Natural killer cell treated with Interleukin-12 subunit alpha and Interleukin-12 subunit beta and Interleukin-15 and Interleukin-18, amount 100 ng/mL, for 72 hours (primary cell): ENCODE data around the gene ABCC3. TPM values are rescaled to one million over a fixed set of nuclear protein-coding genes. Genes with fewer than 3 reads are reported as not detected.

ENCODE experiments used
- ATAC-seq, 2 donors: fragments of 150-1000 bp; cut with Tn5 transposase in 1 of 2; sonication (Bioruptor Pico), chemical (Tn5 transposase) in 1 of 2; 2 replicates each; pipeline ENCODE4 v1.10.0; 2021
- DNase-seq: peaks from one replicate; pipeline ENCODE4 v3.0.0; 2022; ENCODE audit warnings: low spot score
- H3K27ac Mint-ChIP-seq, 2 donors: 1 replicate in 1 of 2; 2 replicates in 1 of 2; pipeline ENCODE4 v1.8.0; 2022; ENCODE audit warnings: mixed read lengths in 2 of 2, mild to moderate bottlenecking in 1 of 2, moderate library complexity in 1 of 2
- H3K27me3 Mint-ChIP-seq, 2 donors: 1 replicate in 1 of 2; 2 replicates in 1 of 2; pipeline ENCODE4 v1.8.0; 2022; ENCODE audit warnings: mixed read lengths in 2 of 2
- H3K36me3 Mint-ChIP-seq: one replicate; pipeline ENCODE4 v1.8.0; 2022; ENCODE audit warnings: mixed read lengths
- H3K4me1 Mint-ChIP-seq, 2 donors: 1 replicate in 1 of 2; 2 replicates in 1 of 2; pipeline ENCODE4 v1.8.0; 2022; ENCODE audit warnings: low read depth in 2 of 2, mixed read lengths in 2 of 2, mild to moderate bottlenecking in 1 of 2
- H3K4me3 Mint-ChIP-seq: one replicate; pipeline ENCODE4 v1.8.0; 2022; ENCODE audit warnings: mixed read lengths
- H3K9me3 Mint-ChIP-seq: 2 replicates; pipeline ENCODE4 v1.8.0; 2022; ENCODE audit warnings: mixed read lengths
- total RNA-seq, 2 donors: library from RNA; stranded (reverse); gene quantifications; one replicate each; pipeline ENCODE4 v1.2.3, GENCODE V29; 2022

The ABCC3 gene
- total RNA-seq, 2 donors from 2014 or later = not detected

DNA sequence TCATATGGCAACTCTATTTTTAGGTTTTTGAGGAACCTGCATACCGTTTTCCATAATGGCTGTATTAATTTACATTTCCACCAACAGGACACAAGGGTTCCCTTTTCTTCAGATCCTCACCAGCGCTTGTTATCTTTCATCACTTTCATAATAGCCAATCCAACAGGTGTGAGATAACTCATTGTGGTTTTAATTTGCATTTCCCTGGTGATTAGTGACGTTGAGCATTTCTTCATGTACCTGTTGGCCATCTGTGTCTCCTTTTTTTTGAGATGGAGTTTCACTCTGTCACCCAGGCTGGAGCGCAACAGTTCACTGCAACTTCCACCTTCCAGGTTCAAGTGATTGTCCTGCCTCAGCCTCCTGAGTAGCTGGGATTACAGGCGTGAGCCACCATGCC lies 36.2 kb upstream of the ABCC3 start:
- no peak overlapping the region for H3K4me3 Mint-ChIP-seq
- no peak for DNase-seq
- H3K27ac Mint-ChIP-seq = no peak overlapping the region
- H3K36me3 Mint-ChIP-seq = no peaks in the 10 kb centered on the region
- H3K27me3 Mint-ChIP-seq = peaks cover 5 to 10% of the 10 kb centered on the region in 2 donors
- H3K9me3 Mint-ChIP-seq = no peaks in the 10 kb centered on the region
- H3K4me1 Mint-ChIP-seq = no peaks in the 10 kb centered on the region
- no peak for ATAC-seq

GRCh38 chr17:50599606-50600005 lies 35.1 kb upstream of the ABCC3 start:
- ATAC-seq = no peak
- no peak overlapping the region for H3K4me3 Mint-ChIP-seq

GRCh38 chr17:50601823-50602375 lies 32.8 kb upstream of the ABCC3 start:
- no peak overlapping the region for H3K27ac Mint-ChIP-seq
- H3K36me3 Mint-ChIP-seq = no peaks in the 10 kb centered on the region
- H3K4me1 Mint-ChIP-seq = no peaks in the 10 kb centered on the region
- ATAC-seq (no peak), DNase-seq (no peak)
- no peaks in the 10 kb centered on the region for H3K9me3 Mint-ChIP-seq
- peaks cover 7 to 15% of the 10 kb centered on the region in 2 donors for H3K27me3 Mint-ChIP-seq
- no peak overlapping the region for H3K4me3 Mint-ChIP-seq

More at GRCh38 chr17:50599606-50600005, 35.1 kb upstream of the ABCC3 start:
- Mint-ChIP-seq H3K36me3 (no peaks in the 10 kb centered on the region), H3K9me3 (no peaks in the 10 kb centered on the region), H3K4me1 (no peaks in the 10 kb centered on the region), H3K27ac (no peak overlapping the region), H3K27me3 (peaks cover 7 to 12% of the 10 kb centered on the region in 2 donors)
- DNase-seq = no peak

GRCh38 chr17:50602836-50603235 lies 31.8 kb upstream of the ABCC3 start:
- Mint-ChIP-seq H3K4me3 (no peak overlapping the region), H3K27me3 (peaks cover 7 to 15% of the 10 kb centered on the region in 2 donors), H3K27ac (no peak overlapping the region), H3K4me1 (no peaks in the 10 kb centered on the region), H3K9me3 (no peaks in the 10 kb centered on the region), H3K36me3 (no peaks in the 10 kb centered on the region)
- no peak for DNase-seq
- ATAC-seq = no peak

DNA sequence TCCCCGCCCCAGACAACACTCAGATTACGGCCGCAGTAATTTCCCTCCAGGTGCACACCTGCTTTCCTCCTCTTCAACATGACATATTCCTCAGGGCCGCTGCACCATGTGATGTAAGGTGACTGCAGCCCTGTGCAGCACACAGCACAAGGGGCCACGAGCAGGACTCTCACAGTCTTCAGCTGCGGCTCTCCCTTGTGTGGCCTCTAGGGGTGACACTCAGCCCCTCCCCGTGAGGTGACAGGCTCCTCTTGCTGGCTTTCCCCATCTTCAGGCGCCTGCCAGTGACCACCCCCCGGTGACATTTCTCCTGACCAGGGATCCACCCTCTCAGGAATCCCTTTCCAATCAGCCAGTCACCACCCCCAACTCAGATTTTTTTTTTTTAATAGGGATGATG lies 31.3 kb upstream of the ABCC3 start:
- ATAC-seq = no peak

GRCh38 chr17:50604513-50604912 lies 30.2 kb upstream of the ABCC3 start:
- DNase-seq (no peak), ATAC-seq (no peak)
- Mint-ChIP-seq H3K4me1 (no peaks in the 10 kb centered on the region), H3K9me3 (no peaks in the 10 kb centered on the region), H3K27me3 (peaks cover 7 to 15% of the 10 kb centered on the region in 2 donors), H3K4me3 (no peak overlapping the region), H3K36me3 (no peaks in the 10 kb centered on the region), H3K27ac (no peak overlapping the region)

More for the DNA sequence above, 31.3 kb upstream of the ABCC3 start:
- no peaks in the 10 kb centered on the region for H3K4me1 Mint-ChIP-seq
- no peak overlapping the region for H3K4me3 Mint-ChIP-seq
- H3K9me3 Mint-ChIP-seq = no peaks in the 10 kb centered on the region
- no peak overlapping the region for H3K27ac Mint-ChIP-seq
- no peak for DNase-seq
- H3K36me3 Mint-ChIP-seq = no peaks in the 10 kb centered on the region
- peaks cover 7 to 15% of the 10 kb centered on the region in 2 donors for H3K27me3 Mint-ChIP-seq

DNA sequence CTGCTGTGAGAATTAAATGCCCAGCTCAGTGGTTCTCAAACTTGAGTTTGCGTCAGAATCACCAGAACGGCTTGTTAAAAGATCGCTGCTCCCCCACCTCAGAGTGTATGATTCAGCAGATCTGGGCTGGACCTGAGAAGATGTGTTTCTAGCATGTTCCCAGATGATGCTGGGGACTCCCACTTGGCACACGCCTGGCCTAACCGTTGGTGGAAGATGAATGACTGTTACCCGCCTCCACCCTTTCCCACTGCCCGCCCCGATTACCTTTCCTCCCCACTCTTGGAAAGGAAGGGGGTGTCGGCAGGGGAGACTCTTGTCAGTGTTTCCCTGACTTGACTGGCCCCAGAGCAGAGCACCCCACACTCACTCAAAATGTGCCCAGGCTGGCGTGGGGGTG lies 29.3 kb upstream of the ABCC3 start:
- no peak for ATAC-seq
- no peak for DNase-seq
- Mint-ChIP-seq H3K36me3 (no peaks in the 10 kb centered on the region), H3K4me3 (no peak overlapping the region), H3K9me3 (no peaks in the 10 kb centered on the region), H3K4me1 (no peaks in the 10 kb centered on the region), H3K27me3 (peaks cover 7 to 15% of the 10 kb centered on the region in 2 donors), H3K27ac (no peak overlapping the region)

DNA sequence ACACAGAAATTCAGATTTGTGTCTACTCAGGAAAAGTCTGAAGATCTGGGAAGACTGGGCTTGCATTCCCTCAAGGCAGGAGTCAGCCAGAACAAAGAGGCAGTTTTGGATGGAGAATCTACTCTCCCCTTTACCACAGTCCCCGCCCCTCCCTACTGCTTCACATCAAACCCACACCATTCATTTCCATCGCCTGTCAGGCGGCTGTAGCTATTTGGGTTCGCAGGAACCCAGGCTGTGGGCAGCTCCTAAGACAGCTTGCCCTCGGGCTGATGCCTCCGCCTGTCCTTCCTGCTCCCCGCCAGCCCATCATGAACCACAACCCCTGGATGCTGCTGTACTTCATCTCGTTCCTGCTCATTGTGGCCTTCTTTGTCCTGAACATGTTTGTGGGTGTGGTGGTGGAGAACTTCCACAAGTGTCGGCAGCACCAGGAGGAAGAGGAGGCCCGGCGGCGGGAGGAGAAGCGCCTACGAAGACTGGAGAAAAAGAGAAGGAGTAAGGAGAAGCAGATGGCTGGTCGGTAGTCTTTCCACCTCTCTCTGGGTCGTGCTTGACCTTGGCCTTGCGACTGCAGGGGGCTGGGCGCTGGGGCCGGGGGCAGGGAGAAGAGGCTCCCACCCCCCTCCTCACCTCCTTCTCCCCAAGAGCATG lies 27.0 kb upstream of the ABCC3 start:
- Mint-ChIP-seq H3K9me3 (no peaks in the 10 kb centered on the region), H3K4me3 (no peak overlapping the region), H3K36me3 (no peaks in the 10 kb centered on the region), H3K27me3 (peaks cover 7 to 9% of the 10 kb centered on the region in 2 donors), H3K27ac (no peak overlapping the region), H3K4me1 (no peaks in the 10 kb centered on the region)
- DNase-seq (no peak), ATAC-seq (no peak)

- Mint-ChIP-seq H3K4me3 (no peak overlapping the region), H3K27me3 (peaks cover 0 to 3% of the 10 kb centered on the region in 2 donors), H3K36me3 (no peaks in the 10 kb centered on the region), H3K4me1 (peaks cover 0 to under 1% of the 10 kb centered on the region in 2 donors), H3K27ac (no peak overlapping the region), H3K9me3 (no peaks in the 10 kb centered on the region)
- DNase-seq (no peak), ATAC-seq (no peak)
Measured at GRCh38 chr17:50608700-50609379, 25.8 kb upstream of the ABCC3 start.

DNA sequence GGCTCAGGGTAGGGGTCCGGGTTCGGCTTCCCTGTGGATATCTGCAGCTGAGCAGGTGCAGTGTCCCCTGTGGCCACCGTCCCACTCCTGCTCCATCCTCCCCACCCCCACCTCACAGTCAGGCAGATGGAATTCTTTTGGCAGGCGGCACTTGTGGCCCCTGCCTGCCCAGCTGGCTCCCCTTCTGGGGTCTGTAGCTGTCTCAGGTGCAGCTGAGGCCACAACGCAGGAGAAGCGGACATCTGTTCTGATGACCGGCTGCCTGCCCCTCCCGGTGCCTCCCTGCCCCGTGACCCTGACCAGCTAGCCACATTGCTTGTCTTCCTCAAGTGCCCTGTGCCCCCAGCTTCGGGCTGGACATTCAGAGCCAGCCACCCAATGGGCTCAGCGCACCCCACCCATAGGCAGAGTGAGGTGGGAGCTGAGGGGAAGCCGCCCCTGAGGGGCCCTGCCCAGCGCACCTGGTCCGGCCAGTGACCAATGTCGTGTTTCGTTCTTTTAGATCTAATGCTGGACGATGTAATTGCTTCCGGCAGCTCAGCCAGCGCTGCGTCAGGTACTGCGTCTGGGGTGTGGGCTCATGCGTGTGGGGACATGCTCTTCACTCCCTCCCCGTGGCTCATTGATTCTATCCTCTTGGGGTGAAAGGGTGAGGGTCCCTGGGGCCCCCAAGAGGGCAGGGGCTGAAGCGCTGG lies 25.2 kb upstream of the ABCC3 start:
- Mint-ChIP-seq H3K4me3 (no peak overlapping the region), H3K27ac (no peak overlapping the region), H3K4me1 (peaks cover 6 to 7% of the 10 kb centered on the region in 2 donors), H3K9me3 (no peaks in the 10 kb centered on the region), H3K27me3 (peaks cover 0 to 6% of the 10 kb centered on the region in 2 donors), H3K36me3 (no peaks in the 10 kb centered on the region)
- ATAC-seq (no peak), DNase-seq (no peak)

GRCh38 chr17:50611634-50612033 lies 23.0 kb upstream of the ABCC3 start:
- no peaks in the 10 kb centered on the region for H3K9me3 Mint-ChIP-seq
- peaks cover 6 to 7% of the 10 kb centered on the region in 2 donors for H3K4me1 Mint-ChIP-seq
- H3K27me3 Mint-ChIP-seq = peaks cover 0 to 3% of the 10 kb centered on the region in 2 donors
- H3K4me3 Mint-ChIP-seq = no peak overlapping the region
- no peak overlapping the region for H3K27ac Mint-ChIP-seq
- H3K36me3 Mint-ChIP-seq = no peaks in the 10 kb centered on the region
- DNase-seq = no peak
- no peak for ATAC-seq

DNA sequence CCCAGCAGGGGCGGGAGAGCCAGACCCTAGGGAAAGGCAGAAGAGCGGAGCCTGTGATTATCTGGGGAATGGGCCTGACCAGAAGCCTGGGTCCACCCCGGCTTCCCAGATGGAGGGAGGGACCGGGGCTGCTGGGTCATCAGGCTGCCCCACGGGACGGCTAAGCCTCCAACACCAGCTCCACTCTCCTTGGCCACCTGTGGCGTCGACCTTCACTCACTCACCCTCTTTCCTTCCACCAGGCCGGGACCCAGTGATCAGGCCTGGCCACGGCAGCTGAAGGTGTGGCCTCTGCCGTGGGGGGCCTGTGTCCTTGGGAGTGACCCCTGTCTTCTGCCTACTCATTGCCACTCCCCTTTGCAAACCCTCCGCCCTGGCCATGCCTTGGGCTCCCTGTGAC lies 22.4 kb upstream of the ABCC3 start:
- Mint-ChIP-seq H3K27me3 (peaks cover 0 to 3% of the 10 kb centered on the region in 2 donors), H3K4me1 (peaks cover 6 to 7% of the 10 kb centered on the region in 2 donors), H3K9me3 (no peaks in the 10 kb centered on the region), H3K4me3 (no peak overlapping the region), H3K27ac (no peak overlapping the region), H3K36me3 (no peaks in the 10 kb centered on the region)
- ATAC-seq = no peak
- DNase-seq = no peak

DNA sequence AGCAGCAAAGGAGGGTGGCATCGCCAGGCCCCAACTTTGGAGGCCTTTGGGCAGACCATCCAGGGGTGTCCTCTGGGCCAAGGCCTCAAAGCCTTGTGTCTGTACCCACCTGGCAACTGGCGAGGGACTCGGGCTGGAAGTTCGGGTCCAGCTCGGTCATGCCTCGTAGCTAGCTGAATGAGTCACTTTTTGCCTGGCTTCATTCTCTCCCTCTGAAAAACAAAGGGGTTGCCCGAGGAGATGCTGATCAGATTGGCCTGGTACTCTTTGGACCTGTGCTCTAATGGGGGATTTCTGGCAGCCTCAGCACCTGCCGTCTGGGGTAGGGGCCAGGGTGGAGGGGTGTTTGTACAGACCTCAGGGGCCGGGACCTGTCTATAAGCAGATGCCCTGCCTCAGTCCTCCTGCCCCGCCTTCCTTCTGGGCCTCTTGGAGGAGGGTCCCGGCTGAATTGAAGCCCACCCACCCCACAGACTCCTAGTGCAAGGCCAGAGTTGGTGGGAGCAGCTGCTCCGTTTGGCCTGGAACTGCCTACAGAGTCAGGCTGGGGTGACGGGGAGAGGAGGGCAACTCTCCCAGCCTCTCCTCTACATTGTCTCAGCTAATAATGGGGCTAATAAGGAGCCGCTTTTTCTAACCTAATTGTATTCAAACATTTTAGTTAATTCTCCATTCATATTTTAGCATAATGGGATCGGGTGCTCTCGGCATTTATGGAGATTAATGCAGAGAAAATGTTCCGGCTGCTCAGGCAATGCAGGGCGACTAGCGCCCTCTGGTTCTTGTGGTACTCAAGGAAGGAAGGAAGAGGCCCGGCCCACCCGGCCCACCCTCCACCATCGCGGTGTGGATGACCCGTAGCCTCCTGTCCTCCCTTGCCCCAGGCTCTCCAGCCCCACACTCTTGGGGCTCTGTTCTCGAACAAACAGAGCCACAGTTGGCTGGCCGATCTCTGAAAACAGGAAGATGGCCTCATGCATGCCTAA lies 21.4 kb upstream of the ABCC3 start:
- DNase-seq = no peak
- no peak for ATAC-seq
- no peak overlapping the region for H3K4me3 Mint-ChIP-seq
- H3K27me3 Mint-ChIP-seq = peaks cover 0 to 3% of the 10 kb centered on the region in 2 donors
- H3K4me1 Mint-ChIP-seq = peaks cover 6 to 7% of the 10 kb centered on the region in 2 donors
- no peak overlapping the region for H3K27ac Mint-ChIP-seq
- no peaks in the 10 kb centered on the region for H3K9me3 Mint-ChIP-seq
- H3K36me3 Mint-ChIP-seq = no peaks in the 10 kb centered on the region
